B cell (primary cell): ENCODE measurements around the gene TSPAN14. TPM values are rescaled to one million over a fixed set of nuclear protein-coding genes. Genes with fewer than 3 reads are reported as not detected.

ENCODE experiments used
- ATAC-seq: fragments of 200-7000 bp; cut with Tn5 transposase; one replicate; pipeline ENCODE4 v1.10.0; 2021; ENCODE audit warnings: low read depth, mild to moderate bottlenecking, moderate number of reproducible peaks, moderate library complexity
- CTCF ChIA-PET: fragments of 350-600 bp; sonication (Branson Sonifier 250); formaldehyde crosslinking; loops from one replicate; lab custom pipeline; 2021; ENCODE audit warnings: antibody characterized with exemption, inconsistent platforms; lab: Charles Lee
- POLR2A ChIA-PET: fragments of 350-600 bp; sonication (Branson Sonifier 250); formaldehyde crosslinking; loops from one replicate; lab custom pipeline; 2021; ENCODE audit warnings: antibody characterized with exemption; lab: Charles Lee
- DNase-seq: peaks from one replicate; pipeline ENCODE4 v3.0.0; 2013
- H2AFZ ChIP-seq: 2 replicates; pipeline ENCODE4 v1.6.1; 2012; ENCODE audit warnings: mild to moderate bottlenecking, low read depth, low read length; ENCODE audit not compliant: insufficient read depth, poor library complexity, severe bottlenecking
- H3K27ac ChIP-seq, 2 donors: 1 replicate in 1 of 2; 2 replicates in 1 of 2; pipeline ENCODE4 v1.5.1; 2012 to 2013; ENCODE audit warnings: low read length in 2 of 2, mild to moderate bottlenecking in 2 of 2, moderate library complexity in 1 of 2
- H3K27me3 ChIP-seq, 4 experiments: fragments of 200-600 bp in 1 of 4; sonication (generic) in 1 of 4; replicated peaks in 1 of 4; 1 replicate in 2 of 4; 2 replicates in 2 of 4; pipeline versions ENCODE4 v1.6.1 to v1.7.0; 2013 to 2016; ENCODE audit warnings: low read length in 3 of 4, mild to moderate bottlenecking in 2 of 4, mixed read lengths in 1 of 4, moderate library complexity in 1 of 4; ENCODE audit not compliant: insufficient read depth in 4 of 4, control insufficient read depth in 3 of 4; ENCODE audit errors: control extremely low read depth in 1 of 4
- H3K36me3 ChIP-seq, 2 experiments: replicated peaks in 1 of 2; 1 replicate in 1 of 2; 2 replicates in 1 of 2; pipeline versions ENCODE4 v1.6.1 to v1.7.1; 2013; ENCODE audit warnings: low read length in 1 of 2; ENCODE audit not compliant: insufficient read depth in 2 of 2, control insufficient read depth in 1 of 2; ENCODE audit errors: control extremely low read depth in 1 of 2, extremely low read depth in 1 of 2
- H3K4me1 ChIP-seq, 2 donors: fragments of 200-600 bp in 1 of 2; sonication (generic) in 1 of 2; 1 replicate in 1 of 2; 2 replicates in 1 of 2; pipeline versions ENCODE4 v1.5.1 to v1.6.1; 2013 to 2017; ENCODE audit warnings: low read length in 2 of 2; ENCODE audit not compliant: control insufficient read depth in 2 of 2, insufficient read depth in 2 of 2
- H3K4me2 ChIP-seq: replicated peaks from 2 replicates; pipeline ENCODE3; 2012; ENCODE audit warnings: mild to moderate bottlenecking, low read depth, low read length; ENCODE audit not compliant: poor library complexity, severe bottlenecking
- H3K4me3 ChIP-seq, 5 experiments: fragments of 200-600 bp in 1 of 5; sonication (generic) in 1 of 5; 1 replicate in 3 of 5; 2 replicates in 2 of 5; pipeline versions ENCODE4 v1.5.1 to v1.7.0; 2011 to 2016; ENCODE audit warnings: low read length in 4 of 5, mild to moderate bottlenecking in 4 of 5, low read depth in 2 of 5, control low read depth in 1 of 5, moderate library complexity in 1 of 5; ENCODE audit not compliant: insufficient read depth in 1 of 5; ENCODE audit errors: control extremely low read depth in 1 of 5, extremely low read depth in 1 of 5
- H3K79me2 ChIP-seq: fragments of 200-600 bp; sonication (generic); one replicate; pipeline ENCODE4 v1.6.0; 2016; ENCODE audit warnings: low read length; ENCODE audit not compliant: control insufficient read depth, insufficient read depth
- H3K9ac ChIP-seq: fragments of 200-600 bp; sonication (generic); 2 replicates; pipeline ENCODE4 v1.6.1; 2017; ENCODE audit warnings: mild to moderate bottlenecking, low read length, moderate library complexity
- H3K9me3 ChIP-seq, 3 donors: one replicate each; pipeline versions ENCODE4 v1.6.1 to v1.7.1; 2013; ENCODE audit warnings: low read length in 2 of 3; ENCODE audit not compliant: control insufficient read depth in 2 of 3, insufficient read depth in 1 of 3; ENCODE audit errors: control extremely low read depth in 1 of 3
- H4K20me1 ChIP-seq: 2 replicates; pipeline ENCODE4 v1.6.0; 2012; ENCODE audit warnings: mild to moderate bottlenecking, low read length; ENCODE audit not compliant: insufficient read depth, control insufficient read depth, poor library complexity, severe bottlenecking
- H3K27ac Mint-ChIP-seq: one replicate; pipeline ENCODE4 v1.8.0; 2021; ENCODE audit warnings: mixed read lengths
- H3K27me3 Mint-ChIP-seq: one replicate; pipeline ENCODE4 v1.8.0; 2021; ENCODE audit warnings: mixed read lengths
- H3K4me1 Mint-ChIP-seq: one replicate; pipeline ENCODE4 v1.8.0; 2021; ENCODE audit warnings: mixed read lengths
- H3K4me3 Mint-ChIP-seq: one replicate; pipeline ENCODE4 v1.8.0; 2021; ENCODE audit warnings: mixed read lengths
- H3K9me3 Mint-ChIP-seq: one replicate; pipeline ENCODE4 v1.8.0; 2022; ENCODE audit warnings: mixed read lengths; ENCODE audit not compliant: insufficient read depth
- CTCF ChIP-seq: fragments of 200-600 bp; IDR thresholded peaks from one replicate; pipeline ENCODE4 v1.8.0; 2022; ENCODE audit warnings: antibody characterized with exemption, mild to moderate bottlenecking
- EZH2 ChIP-seq: IDR thresholded peaks from 2 replicates; pipeline ENCODE4 v1.6.1; 2012; ENCODE audit warnings: borderline replicate concordance, low read depth, mild to moderate bottlenecking, moderate library complexity, low read length; ENCODE audit not compliant: insufficient read depth, poor library complexity, severe bottlenecking
- WGBS: methylation state at CpG from one replicate; pipeline ENCODE4 v1.1.5; 2013; ENCODE audit warnings: missing lambda C conversion rate; ENCODE audit not compliant: insufficient coverage; 5-methylcytosine and 5-hydroxymethylcytosine counted together
- intact Hi-C: fragments of 100-400 bp; cut with micrococcal nuclease; formaldehyde crosslinking; loops from one replicate; pipeline ENCODE4 v1.10.0; 2022
- polyA plus RNA-seq: library from polyadenylated mRNA; depleted of rRNA; stranded (reverse); fragments of >200 nt; gene quantifications from 2 replicates; pipeline ENCODE4 v1.2.3, GENCODE V29; 2012
- total RNA-seq, 2 donors: library from RNA; stranded (reverse); fragments of 120-200 nt in 1 of 2; gene quantifications; 1 replicate in 1 of 2; 2 replicates in 1 of 2; pipeline versions ENCODE4 v1.2.3 to v1.2.4, GENCODE V29; 2013 to 2022

TSPAN14 gene
- total and polyA plus RNA-seq, 2 donors (not counting 1 experiment from before 2014, with no cell fraction given), result 27.8 to 55.3 TPM

GRCh38 chr10:80472234-80473095, 18.4 kb downstream of the TSPAN14 start:
- intact Hi-C loops, result loop anchor here (1.0 to 2.0 kb wide), 3 partner anchors 9 to 28 kb away; partner anchors contain the start of gene TSPAN14
- Histone ChIP-seq H3K27ac (peak overlapping the region; percentile 49 to 75), H3K9ac (no peak overlapping the region), H3K4me1 (peaks cover 41 to 48% of the 10 kb centered on the region in 2 donors), H4K20me1 (peaks cover 56% of the 10 kb centered on the region), H3K27me3 (no peaks in the 10 kb centered on the region), H3K4me2 (peak overlapping the region; percentile 34), H3K36me3 (peaks cover 0 to 33% of the 10 kb centered on the region in 2 experiments), H3K79me2 (peaks cover 94% of the 10 kb centered on the region), H2AFZ (no peak overlapping the region), H3K4me3 (no peak overlapping the region), H3K9me3 (peaks cover 0 to 2% (median under 1%) of the 10 kb centered on the region in 3 donors)
- Mint-ChIP-seq H3K27me3 (no peaks in the 10 kb centered on the region), H3K27ac (peak overlapping the region; percentile 89), H3K9me3 (no peaks in the 10 kb centered on the region), H3K4me3 (peak overlapping the region; percentile 60), H3K4me1 (peaks cover 61% of the 10 kb centered on the region)
- 85% methylated on average over 2 of the region's 9 CpGs for WGBS
- ChIA-PET CTCF (interaction anchor here (0.5 to 6.9 kb wide), 7 partner anchors 9 to 53 kb away, joined by 4 to 51 read pairs (median 8); no protein-coding TSS in a partner anchor), POLR2A (interaction anchor here (0.7 to 2.5 kb wide), 4 partner anchors 9 to 33 kb away, joined by 3 to 13 read pairs (median 6); partner anchors contain the start of gene TSPAN14)
- no peak for TF ChIP-seq CTCF
- no peak for TF ChIP-seq EZH2
- peak; percentile 63 for DNase-seq
- peak; percentile 88 for ATAC-seq
